Colon (tissue), 2 donors: ENCODE results near the gene LCN10.

ENCODE experiments used
- FAIRE-seq: peaks from 2 replicates; lab custom pipeline; 2012; peaks lifted over from hg19 to GRCh38; lab: Jason Lieb, UNC
- donor health status: control.
- donor health status: control.

LCN10 gene

DNA sequence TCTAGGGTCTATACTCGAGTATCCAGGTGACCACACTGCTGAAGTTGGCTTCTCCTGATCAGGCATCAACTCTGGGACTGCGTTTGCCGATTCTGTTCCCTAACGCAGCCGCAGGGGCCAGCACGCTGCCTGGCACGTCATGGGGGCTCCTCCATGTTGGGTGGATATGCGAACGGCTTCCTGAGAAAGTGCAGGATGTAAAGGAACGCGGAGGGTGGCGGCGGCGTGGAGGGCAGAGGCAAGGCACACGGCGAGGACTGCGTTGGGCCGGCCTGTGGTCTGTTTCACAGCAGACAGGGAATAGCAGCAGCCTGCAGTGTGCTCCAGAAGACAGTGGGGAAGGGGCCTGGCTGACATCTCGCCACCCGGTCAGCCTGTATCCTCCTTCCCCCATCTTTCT lies 3.8 kb downstream of the LCN10 start:
- FAIRE-seq: no peak

DNA sequence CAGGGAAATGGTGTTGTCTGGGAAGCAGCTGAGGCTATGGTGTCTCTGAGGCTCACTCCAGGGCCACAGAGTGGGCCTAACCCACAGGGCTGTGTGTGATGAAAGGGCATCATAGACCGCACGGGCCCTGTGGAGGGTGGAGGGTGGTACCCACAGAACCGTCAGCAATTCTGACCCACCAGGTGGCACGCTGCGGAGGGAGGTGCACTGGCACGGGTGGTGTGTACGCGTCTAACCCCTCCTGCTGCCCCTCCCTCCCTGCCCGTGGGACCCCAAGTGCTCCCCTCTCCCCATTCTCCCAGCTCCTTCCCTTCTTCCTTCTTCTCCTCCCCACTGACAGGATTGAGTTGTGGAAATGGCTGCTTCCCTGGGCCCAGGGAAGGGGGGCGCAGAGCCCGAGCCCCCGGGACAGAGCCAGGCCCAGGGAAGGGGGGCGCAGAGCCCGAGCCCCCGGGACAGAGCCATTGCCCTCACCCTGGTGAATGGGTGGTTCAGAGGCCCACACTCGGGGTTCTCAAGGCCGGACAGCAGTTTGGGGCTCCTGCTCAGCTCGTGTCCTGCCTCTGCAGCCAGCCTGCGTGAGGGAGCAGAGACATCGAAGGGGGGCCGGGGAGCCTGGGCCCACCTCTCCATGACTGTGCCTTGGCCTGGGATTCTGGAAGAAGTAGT lies 6.8 kb downstream of the LCN10 start:
- FAIRE-seq: no peak

DNA sequence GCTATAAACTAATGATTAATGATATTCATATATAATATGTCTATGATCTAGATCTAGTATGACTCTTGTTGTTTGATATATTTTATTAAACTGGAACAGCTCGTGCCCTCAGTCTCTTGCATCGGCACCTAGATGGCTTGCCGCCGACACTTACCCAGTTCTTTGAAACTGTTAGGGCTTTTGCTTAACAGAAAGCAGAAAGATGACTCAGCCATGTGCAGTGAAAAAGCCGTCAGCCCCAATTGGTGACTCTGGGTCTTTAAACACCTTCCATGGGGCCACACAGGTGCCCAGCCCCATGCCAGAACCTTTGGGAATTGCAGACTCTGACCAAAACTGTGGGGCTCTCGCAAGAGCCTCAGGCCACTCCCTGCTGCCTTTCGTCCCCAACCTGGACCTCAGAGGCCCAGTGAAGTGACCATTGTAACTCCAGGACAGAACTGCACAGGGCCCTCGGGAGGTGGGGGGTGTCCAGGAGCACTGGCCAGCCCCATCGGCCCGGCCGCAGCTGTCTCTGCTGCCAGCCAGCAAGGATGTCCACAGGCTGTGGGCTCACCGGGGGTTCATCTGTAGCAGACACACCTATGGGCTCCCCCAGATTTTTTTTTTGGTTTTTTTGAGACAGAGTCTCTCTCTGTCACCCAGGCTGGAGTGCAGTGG lies 7.8 kb downstream of the LCN10 start:
- FAIRE-seq: no peak

DNA sequence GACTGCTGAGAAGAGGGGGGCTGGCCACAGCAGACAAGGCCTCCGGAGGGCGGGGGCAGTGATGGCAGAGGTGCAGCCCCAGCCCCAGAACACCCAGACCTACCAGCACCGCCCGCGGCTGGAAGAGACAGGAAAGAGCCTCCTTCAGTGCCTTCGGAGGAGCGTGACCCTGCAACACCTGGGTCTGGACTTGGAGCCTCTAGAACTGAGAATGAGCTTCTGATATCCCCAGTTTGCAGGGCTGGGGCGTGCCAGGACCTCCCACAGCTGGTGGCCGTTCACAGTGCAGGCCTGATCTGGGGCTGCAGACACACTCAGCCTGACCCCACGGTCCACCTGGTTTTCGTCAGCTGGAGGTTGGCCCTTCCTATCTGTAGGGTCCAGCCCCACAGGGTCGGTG lies 9.1 kb downstream of the LCN10 start:
- no peak for FAIRE-seq

DNA sequence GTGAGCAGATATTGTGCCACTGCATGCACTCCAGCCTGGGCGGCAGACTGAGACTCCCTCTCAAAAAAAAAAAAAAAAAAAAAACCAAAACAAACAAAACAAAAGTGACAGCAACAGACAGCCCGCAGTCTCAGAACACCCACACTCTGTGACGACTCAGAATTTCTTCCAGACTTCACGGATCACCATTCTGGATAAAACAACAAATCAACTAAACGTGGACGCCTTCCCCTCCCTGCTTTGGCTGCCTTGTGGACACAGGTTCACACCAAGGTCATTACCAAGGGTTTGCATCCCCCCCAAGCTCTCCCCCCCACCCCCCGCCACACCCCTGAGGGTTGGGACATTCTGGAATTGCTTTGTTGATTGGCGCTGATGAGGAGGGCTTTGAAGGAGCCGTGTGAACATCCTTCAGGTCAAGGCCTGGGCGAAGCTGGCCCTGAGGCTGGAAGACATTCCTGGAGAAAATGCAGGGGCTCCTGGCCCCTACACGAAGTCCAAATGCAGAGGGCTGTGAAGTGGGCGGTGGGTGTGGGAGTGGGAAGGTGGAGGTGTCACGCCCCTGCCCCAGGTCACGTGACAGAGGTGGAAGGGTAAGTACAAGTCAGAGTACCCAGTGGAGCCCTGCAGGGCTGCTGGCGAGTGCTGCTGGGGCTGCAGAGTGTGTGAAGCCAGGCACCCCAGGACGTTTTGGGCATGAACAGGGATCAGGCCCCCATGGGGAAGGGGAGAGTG lies 10.1 kb downstream of the LCN10 start:
- FAIRE-seq: no peak

DNA sequence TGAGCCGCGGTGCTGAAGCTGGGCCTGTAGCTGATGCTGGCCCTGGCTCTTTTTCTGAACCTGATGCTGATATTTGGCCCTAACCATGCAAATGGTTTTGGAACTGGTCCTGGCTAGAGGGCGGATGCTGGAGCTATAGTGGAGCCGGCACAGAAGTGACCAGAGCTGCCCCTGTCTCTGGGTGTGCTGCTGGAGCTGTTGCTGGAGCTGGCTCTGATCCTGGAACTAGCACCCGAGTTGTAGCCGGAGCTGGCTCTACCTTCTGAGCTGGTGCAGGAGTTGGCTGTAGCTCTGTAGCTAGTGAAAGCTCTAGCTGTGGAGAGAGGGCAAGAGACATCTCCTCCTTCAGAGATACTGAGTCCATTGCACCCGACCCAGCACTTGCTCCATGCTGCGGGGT lies 12.8 kb downstream of the LCN10 start:
- FAIRE-seq: no peak

DNA sequence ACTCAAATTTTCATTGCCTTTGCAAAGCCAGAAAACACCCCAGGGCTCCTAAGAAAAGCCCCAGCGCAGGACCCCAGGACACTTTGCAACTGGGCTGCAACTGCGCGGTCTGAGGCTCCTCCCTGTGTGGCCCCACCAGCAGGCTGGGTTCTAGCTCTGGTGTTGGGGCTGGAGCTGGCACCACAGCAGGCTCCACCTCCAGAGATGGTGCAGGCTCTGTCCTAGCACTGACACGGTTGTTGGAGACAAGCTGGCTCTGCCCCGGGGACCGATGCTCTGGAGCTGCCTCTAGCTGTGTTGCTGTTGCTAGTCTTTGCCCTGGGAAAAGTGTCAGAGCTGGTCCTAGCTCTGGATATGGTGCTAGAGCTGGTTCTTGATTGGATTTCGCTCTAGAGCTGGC lies 13.6 kb downstream of the LCN10 start:
- FAIRE-seq: no peak

DNA sequence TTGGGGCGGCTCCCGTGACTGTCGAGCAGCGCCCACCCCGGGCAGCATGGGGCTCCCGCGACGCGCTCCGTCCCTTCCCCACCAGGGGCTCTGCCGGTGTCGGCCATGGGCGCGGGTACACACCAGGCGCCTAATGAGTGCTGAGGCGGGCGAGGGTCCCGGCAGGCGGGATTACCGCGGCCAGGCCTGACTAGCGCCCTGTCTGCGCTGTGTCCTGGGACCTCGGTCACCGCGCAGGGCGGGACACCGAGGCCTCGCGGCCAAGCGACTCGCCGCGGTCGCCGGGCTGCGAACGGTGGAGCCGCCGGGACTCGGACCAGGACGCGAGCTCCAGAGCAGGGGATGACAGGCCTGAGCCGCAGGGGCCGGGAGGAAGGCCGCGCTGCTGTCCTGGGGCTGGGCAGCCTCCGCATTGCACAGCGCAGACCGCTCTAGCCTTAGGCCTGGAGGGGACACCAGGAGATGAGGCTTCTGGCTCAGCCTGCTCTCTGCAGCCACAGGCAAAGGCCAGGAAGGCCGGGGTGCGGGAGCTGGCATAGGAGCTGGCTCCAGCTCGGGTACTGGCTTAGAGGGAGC lies 14.1 kb downstream of the LCN10 start:
- no peak for FAIRE-seq

DNA sequence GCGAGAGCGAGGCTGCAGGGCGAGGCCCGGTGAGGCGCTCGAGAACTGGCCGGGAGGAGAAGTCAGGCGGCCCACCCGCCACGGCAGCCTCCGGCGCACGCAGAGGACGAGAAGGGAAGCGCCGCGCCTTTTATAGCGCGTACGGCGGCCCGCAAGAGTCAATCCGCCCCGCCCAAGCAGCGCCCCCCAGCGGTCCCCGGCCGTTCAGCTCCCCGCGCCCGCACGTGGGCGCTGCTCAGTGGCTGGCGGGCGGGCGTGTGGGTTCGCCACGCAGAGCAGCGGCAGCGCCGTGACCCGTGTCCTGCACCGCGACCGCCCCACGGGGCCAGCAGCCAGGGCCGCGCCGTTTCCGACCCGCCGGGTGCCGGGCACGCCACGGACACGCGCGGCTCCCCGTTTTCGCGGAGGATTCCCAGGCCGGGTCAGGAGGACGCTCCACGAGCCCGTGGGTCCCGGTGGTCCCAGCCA lies 14.6 kb downstream of the LCN10 start:
- no peak for FAIRE-seq

DNA sequence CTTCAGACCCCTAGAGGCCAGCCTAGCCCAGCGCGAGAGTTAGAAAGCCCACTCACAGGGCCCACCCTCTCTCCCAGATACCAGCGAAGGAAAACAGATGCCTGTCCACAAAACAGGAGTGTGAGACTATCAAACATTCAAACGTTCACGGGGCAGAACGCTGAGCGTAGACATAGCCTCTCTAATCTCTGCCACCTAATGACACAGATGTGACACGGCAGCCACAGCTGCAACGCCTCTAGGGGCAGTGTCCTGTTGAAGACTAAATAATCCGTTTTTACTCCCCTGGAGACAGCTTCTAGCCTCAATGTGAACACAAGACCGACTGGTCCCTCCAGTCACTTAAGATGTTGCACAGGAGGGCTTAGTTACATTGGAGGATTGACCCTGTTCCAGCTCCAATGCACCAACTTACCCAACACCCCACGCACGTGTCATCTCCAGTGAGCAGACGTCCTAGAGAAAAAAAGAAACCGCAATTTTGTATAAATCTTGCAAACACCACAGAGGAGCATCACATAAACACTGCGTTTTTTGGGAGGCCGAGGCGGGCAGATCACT lies 16.0 kb downstream of the LCN10 start:
- FAIRE-seq: no peak

DNA sequence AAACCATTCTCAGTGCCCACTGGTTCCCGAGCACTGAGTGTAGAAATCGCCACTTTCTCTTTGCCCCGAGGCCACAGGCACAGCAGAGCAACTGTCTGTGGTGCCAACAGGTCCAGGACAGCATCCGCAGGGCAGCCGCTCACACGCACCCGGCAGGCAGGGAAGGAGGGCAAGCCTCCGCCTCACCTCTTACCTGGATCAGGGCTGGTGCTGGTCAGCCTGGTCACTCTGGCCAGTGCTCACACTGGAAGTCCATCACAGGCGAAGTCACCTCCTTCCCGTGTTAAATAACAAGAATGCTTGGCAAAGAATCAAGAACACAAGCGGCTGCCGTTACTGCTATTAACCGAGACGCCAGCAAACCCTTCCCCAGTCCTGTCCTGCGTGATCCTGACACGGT lies 16.6 kb downstream of the LCN10 start:
- no peak for FAIRE-seq

DNA sequence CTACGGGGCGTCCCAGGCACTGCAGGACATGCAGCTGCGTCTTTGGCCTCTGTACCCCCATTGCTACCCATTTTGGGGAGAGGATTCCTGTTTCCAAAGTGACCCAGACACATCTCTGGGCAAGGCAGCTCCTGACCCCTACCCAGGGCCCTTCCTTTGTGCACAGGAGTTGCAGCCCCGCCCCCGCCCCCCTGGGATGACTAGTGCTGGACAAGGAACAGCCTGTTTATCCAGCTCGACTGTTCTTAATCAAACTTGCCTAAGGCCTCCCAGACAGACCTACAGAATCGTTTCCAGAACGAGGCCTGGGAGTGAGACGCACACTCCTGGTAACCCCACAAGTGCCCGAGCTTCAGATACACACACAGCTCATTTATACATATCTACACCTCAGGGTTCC lies 17.1 kb downstream of the LCN10 start:
- no peak for FAIRE-seq

DNA sequence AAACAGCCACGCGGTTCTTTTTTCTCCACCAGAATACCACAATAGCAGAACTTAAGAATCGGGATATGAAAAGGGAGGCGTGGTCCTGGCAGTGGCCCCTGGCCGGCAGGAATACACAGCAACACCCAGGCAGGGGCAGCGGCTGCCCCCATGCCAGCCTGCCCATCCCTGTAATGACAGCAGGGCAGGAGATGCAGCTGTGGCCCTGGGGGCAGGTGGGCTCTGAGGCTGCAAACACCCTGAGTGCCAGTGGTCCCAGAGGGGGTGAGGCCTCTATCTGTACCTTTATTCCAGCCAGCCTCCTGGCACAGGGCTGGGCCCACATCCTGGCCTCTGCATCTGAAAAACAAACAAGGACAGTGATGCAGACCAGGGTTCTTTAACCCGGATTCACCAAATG lies 18.0 kb downstream of the LCN10 start:
- no peak for FAIRE-seq

DNA sequence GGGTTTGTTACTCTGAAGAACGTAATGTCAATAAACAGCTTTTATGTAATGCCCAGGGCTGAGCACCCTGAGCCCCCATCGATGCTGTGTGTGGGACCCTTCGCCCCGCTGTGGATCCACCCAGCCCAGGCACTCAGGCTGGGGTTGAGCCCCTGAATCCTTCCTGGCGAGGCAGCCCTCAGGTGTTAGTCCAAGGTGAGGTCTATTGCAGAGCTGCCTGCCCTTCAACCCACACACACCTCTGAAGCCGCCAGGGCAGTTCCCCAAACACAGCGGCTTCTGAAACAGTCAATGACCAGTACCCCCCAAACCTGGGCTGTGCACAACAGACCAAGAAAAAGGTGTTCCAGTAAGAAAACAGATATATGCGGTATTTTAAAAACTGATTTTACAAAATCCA lies 18.8 kb downstream of the LCN10 start:
- no peak for FAIRE-seq

DNA sequence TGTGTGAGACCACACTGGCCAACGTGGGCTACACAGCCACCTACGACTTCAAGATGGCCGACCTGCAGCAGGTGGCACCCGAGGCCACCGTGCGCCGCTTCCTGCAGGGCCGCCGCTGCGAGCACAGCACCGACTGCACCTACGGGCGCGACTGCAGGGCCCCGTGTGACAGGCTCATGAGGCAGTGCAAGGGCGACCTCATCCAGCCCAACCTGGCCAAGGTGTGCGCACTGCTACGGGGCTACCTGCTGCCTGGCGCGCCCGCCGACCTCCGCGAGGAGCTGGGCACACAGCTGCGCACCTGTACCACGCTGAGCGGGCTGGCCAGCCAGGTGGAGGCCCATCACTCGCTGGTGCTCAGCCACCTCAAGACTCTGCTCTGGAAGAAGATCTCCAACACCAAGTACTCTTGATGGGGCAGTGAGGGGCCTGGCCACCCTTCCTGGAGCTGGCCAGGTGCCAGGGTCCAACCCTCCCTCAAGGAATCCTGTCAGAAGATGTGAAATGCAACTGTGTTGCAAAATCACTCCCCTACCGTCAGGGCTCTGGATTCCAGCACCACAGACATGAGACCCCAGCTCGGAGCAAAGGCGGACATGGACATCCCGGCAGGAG lies 19.3 kb downstream of the LCN10 start:
- no peak for FAIRE-seq

DNA sequence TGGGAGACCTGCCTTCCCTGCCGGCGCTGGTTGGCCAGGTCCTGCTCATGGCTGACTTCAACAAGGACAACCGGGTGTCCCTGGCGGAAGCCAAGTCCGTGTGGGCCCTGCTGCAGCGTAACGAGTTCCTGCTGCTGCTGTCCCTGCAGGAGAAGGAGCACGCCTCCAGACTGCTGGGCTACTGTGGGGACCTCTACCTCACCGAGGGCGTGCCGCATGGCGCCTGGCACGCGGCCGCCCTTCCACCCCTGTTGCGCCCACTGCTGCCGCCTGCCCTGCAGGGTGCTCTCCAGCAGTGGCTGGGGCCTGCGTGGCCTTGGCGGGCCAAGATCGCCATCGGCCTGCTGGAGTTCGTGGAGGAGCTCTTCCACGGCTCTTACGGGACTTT lies 19.8 kb downstream of the LCN10 start:
- no peak for FAIRE-seq

DNA sequence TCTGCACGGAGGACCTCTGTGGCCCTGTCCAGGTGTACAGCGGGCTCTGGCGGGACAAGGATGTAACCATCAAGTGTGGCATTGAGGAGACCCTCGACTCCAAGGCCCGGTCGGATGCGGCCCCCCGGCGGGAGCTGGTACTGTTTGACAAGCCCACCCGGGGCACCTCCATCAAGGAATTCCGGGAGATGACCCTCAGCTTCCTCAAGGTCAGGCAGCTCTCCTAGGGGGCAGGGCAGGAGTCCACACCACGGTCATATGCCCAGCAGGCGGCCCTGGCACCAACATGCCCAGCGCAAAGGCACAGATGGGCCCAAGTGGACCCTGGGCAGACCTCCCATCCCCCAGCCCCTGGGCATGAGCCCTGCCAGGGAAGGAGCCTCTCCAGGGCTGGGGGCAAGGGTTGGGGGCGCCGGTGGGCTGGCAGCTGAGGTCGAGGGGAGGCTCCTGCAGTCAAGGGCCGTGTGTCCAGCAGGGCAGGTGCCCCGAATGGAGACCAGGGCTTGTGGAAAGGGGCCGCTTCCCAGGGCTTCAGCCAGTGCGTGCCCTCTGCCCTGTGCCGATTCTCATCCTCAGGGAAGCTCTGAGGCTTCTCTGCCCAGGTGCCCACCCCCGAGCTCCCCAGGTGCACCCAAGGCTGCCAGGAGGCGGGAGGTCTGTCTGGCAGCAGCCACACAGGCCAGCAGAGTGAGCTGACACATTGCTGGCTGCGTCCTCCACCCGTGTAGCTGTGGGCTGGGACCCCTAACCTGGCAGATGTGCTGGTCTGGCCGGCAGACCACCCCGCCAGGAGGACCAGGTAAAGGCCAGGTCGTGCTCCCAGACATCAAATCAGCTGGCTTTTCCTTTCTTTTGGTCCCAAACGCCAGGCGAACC lies 20.4 kb downstream of the LCN10 start:
- FAIRE-seq: no peak

DNA sequence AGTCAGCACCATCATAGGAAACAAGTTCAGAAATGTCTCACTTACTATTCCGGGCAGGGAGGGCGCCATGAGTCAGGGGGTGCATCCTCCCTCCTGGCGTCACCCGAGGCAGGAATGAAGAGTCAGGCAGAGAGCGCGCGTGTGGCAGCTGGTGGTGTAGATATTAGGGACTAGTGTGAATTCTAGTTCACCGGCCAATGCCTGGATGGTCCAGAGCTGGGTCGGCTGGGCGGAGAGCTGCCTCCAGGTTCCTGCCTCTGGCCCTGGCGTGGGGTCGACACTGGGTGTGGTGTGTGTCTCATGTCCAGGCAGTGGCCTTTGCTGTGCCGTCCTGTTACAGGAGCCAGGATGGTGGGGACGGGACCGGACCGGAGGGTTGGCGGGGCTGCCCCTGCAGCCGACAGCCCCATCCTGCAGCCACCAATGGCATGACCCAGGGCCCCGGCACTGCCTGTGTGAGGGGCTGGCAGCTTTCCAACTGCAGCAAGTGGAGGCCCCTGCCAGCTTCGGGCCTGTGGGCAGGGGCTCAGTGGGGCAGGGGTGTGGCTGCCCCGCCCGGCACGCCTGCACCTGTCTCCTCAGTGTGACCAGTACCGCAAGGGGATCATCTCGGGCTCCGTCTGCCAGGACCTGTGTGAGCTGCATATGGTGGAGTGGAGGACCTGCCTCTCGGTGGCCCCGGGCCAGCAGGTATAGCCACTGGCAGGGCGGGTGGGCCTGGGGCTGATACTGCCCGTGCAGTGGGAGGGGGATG lies 21.2 kb downstream of the LCN10 start:
- no peak for FAIRE-seq

DNA sequence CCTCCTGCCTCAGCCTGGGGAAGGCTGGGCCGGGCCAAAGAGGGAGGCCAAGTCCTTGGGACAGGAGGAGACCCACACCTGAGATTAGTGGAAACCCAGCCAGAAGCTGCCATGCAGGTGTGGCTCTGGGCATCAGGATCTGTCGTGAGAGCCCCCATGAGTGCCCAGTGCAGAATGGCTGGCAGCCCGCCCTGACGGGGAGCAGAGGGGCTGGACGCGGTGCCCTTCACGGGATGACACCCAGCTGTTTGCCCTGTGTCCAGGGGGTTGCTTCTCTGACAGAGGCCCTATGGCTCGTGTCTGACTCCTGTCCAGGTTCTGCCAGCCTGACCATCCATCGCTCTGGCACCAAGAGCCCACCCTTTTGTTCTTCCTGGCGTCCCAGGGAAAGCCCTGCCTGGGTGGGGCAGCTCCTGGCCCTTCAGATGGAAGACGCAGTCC lies 21.8 kb downstream of the LCN10 start:
- no peak for FAIRE-seq

DNA sequence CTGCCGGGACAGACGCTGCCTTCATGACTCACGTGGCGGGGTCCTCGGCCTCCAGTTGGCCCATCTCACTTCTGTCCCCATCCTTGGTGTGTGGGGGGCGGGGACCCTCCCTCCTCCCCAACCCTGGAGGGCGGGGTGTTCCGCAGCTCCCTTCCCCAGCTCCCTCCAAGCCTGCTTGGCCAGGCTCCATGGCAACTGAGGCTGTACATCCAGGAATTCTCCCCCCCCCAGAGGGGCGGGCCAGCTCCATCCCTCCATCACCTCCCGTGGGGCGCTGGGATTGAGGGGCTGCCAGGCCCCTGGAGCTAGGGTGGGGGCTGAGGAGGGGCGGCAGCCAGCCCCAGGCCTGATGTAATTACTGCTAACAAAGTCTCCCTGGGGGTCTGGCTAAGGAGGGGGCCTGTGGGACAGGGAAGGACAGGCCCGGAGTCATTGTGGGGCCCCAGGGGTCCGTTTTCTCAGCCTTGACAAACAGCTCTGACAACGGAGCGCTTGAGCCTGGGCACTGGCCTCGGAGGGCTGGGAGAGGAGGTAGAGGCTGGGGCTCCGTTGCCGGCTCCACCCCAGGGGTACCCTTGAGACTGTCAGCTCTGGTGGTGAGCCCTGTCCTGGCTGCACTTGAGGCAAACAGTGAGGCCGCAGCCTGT lies 22.4 kb downstream of the LCN10 start:
- no peak for FAIRE-seq
